ENCODE results near the gene OR4C11. TPM values are rescaled to one million over a fixed set of nuclear protein-coding genes. Genes with fewer than 3 reads are reported as not detected.

The OR4C11 gene
- total RNA-seq, 1 experiment from 2014 or later, result not detected

GRCh38 chr11:55572548-55572947 is 34.9 kb downstream of the OR4C11 start:
- Histone ChIP-seq H3K27ac (ENCODE audit: low read length) (no peak overlapping the region), H3K4me3 (ENCODE audit: low read depth in 2 of 2, low read length in 2 of 2) (no peak overlapping the region), H3K36me3 (ENCODE audit: control insufficient read depth, insufficient read depth, low read length) (no peaks in the 10 kb centered on the region), H3K4me1 (ENCODE audit: control insufficient read depth, insufficient read depth, low read length) (no peaks in the 10 kb centered on the region), H3K27me3 (ENCODE audit: control insufficient read depth, insufficient read depth, low read length) (no peaks in the 10 kb centered on the region), H3K9me3 (ENCODE audit: control insufficient read depth, insufficient read depth, low read depth, low read length) (no peaks in the 10 kb centered on the region; the same call in 1 of the 2 replicates)
- no peak for TF ChIP-seq POLR2AphosphoS5 (IDR thresholded peaks at IDR 0.05; ENCODE audit: low read depth, low read length)
- no peak for TF ChIP-seq CTCF (IDR thresholded peaks at IDR 0.05)
- TF ChIP-seq TCF7L2 (IDR thresholded peaks at IDR 0.05; ENCODE audit: low read depth, low read length), result no peak
- no peak for TF ChIP-seq REST (IDR thresholded peaks at IDR 0.05; ENCODE audit: insufficient read depth in 1 of 2, low read depth in 2 of 2, low read length in 1 of 2)
- no peak for TF ChIP-seq SIN3A (IDR thresholded peaks at IDR 0.05; ENCODE audit: borderline replicate concordance, insufficient read depth, low read depth, low read length)
- DNase-seq (ENCODE audit: low read depth, low spot score), result no peak
- no peak for ATAC-seq
- CTCF ChIA-PET, result no interaction called here
- in situ Hi-C loops (cut with HindIII; ENCODE audit: low pct_unique_long_range_greater_than_20kb, low sequenced_read_pairs) (no loop called here), intact Hi-C loops (cut with micrococcal nuclease; ENCODE audit: unreplicated experiment) (loop anchor here (5.0 to 10.0 kb wide), 2 partner anchors 35 to 58 kb away; no protein-coding TSS in a partner anchor)
- POLR2A ChIA-PET, result no interaction called here
- no TSS peak for BruUV-seq (replicated peaks)

- no TSS peak for BruUV-seq (replicated peaks)
- Histone ChIP-seq H3K36me3 (ENCODE audit: control insufficient read depth, insufficient read depth, low read length) (no peaks in the 10 kb centered on the region), H3K4me3 (ENCODE audit: low read depth in 2 of 2, low read length in 2 of 2) (no peak within 1 kb of the TSS), H3K27me3 (ENCODE audit: control insufficient read depth, insufficient read depth, low read length) (no peaks in the 10 kb centered on the region), H3K9me3 (ENCODE audit: control insufficient read depth, insufficient read depth, low read depth, low read length) (no peaks in the 10 kb centered on the region; the same call in 1 of the 2 replicates), H3K27ac (ENCODE audit: low read length) (no peak within 1 kb of the TSS), H3K4me1 (ENCODE audit: control insufficient read depth, insufficient read depth, low read length) (no peaks in the 10 kb centered on the region)
- in situ Hi-C loops (cut with HindIII; ENCODE audit: low pct_unique_long_range_greater_than_20kb, low sequenced_read_pairs), result no loop called here
- CTCF ChIA-PET, result no interaction called here
- ATAC-seq, result no peak
- DNase-seq (ENCODE audit: low read depth, low spot score), result no peak
- POLR2A ChIA-PET, result no interaction called here
- TF ChIP-seq POLR2AphosphoS5 (IDR thresholded peaks at IDR 0.05; ENCODE audit: low read depth, low read length), result no peak
- TF ChIP-seq TCF7L2 (IDR thresholded peaks at IDR 0.05; ENCODE audit: low read depth, low read length), result no peak
- TF ChIP-seq REST (IDR thresholded peaks at IDR 0.05; ENCODE audit: insufficient read depth in 1 of 2, low read depth in 2 of 2, low read length in 1 of 2), result no peak
- no peak for TF ChIP-seq CTCF (IDR thresholded peaks at IDR 0.05)
- no peak for TF ChIP-seq SIN3A (IDR thresholded peaks at IDR 0.05; ENCODE audit: borderline replicate concordance, insufficient read depth, low read depth, low read length)
- intact Hi-C loops (cut with micrococcal nuclease; ENCODE audit: unreplicated experiment), result loop anchor here (5.0 to 10.0 kb wide), 2 partner anchors 35 to 57 kb away; no protein-coding TSS in a partner anchor
Measured at GRCh38 chr11:55571828-55572227, 35.6 kb downstream of the OR4C11 start, which contains the start of gene OR4C16. TSS of gene OR4C16 (plus strand) at chr11:55572128. CDS start at chr11:55572128, 0 bp downstream.

Measured in Panc1 (cell line).